SK-N-SH treated with all-trans-retinoic acid at 6 μM for 48 hours (cell line): Measurements from ENCODE around the gene SH3PXD2A.

Experiments
- ATAC-seq: fragments of 200-7000 bp; cut with Tn5 transposase; 3 replicates; pipeline ENCODE4 v1.9.1; 2020; ENCODE audit warnings: mild to moderate bottlenecking, moderate library complexity
- ARNTL ChIP-seq: fragments of 450-650 bp; formaldehyde crosslinking; IDR thresholded peaks from 2 replicates; pipeline ENCODE4 v1.5.0; 2020; ENCODE audit warnings: low read depth, mild to moderate bottlenecking, moderate library complexity, borderline replicate concordance
- BACH2 ChIP-seq: fragments of 250-450 bp; sonication (Bioruptor Pico); IDR thresholded peaks from 2 replicates; pipeline ENCODE4 v1.9.0; 2021; ENCODE audit warnings: mild to moderate bottlenecking, borderline replicate concordance
- CSDC2 ChIP-seq: fragments of 250-450 bp; sonication (Bioruptor Pico); IDR thresholded peaks from 2 replicates; pipeline ENCODE4 v1.5.0; 2020; ENCODE audit warnings: mild to moderate bottlenecking, moderate library complexity
- ESRRG ChIP-seq: fragments of 250-450 bp; sonication (Bioruptor Pico); IDR thresholded peaks from 2 replicates; pipeline ENCODE4 v1.6.1; 2021; ENCODE audit warnings: mild to moderate bottlenecking
- GLIS3 ChIP-seq: fragments of 250-450 bp; sonication (Bioruptor Pico); IDR thresholded peaks from 2 replicates; pipeline ENCODE4 v1.5.0; 2020; ENCODE audit warnings: mild to moderate bottlenecking, moderate library complexity
- ISL1 ChIP-seq: fragments of 250-450 bp; sonication (Bioruptor Pico); IDR thresholded peaks from 2 replicates; pipeline ENCODE4 v2.1.2; 2022; ENCODE audit warnings: mild to moderate bottlenecking, moderate library complexity
- OSR1 ChIP-seq: fragments of 250-450 bp; sonication (Bioruptor Pico); IDR thresholded peaks from 2 replicates; pipeline ENCODE4 v1.8.0; 2022; ENCODE audit warnings: moderate library complexity, mild to moderate bottlenecking, inconsistent platforms
- PPARA ChIP-seq: fragments of 250-450 bp; sonication (Bioruptor Pico); IDR thresholded peaks from 2 replicates; pipeline ENCODE4 v1.5.0; 2020; ENCODE audit warnings: mild to moderate bottlenecking, borderline replicate concordance
- RARB ChIP-seq: fragments of 250-450 bp; sonication (Bioruptor Pico); IDR thresholded peaks from 2 replicates; pipeline ENCODE4 v1.8.0; 2021; ENCODE audit warnings: mild to moderate bottlenecking, moderate library complexity
- SNAI2 ChIP-seq: fragments of 250-450 bp; sonication (Bioruptor Pico); IDR thresholded peaks from 2 replicates; pipeline ENCODE4 v1.5.0; 2020; ENCODE audit warnings: mild to moderate bottlenecking, moderate library complexity
- TCF4 ChIP-seq: fragments of 250-450 bp; sonication (Bioruptor Pico); IDR thresholded peaks from 2 replicates; pipeline ENCODE4 v1.8.0; 2021; ENCODE audit warnings: mild to moderate bottlenecking, moderate library complexity, borderline replicate concordance
- ZC3H10 ChIP-seq: fragments of 250-450 bp; sonication (Bioruptor Pico); IDR thresholded peaks from 2 replicates; pipeline ENCODE4 v1.5.1; 2021; ENCODE audit warnings: mild to moderate bottlenecking, moderate library complexity
- ZFP3 ChIP-seq: fragments of 250-450 bp; sonication (Bioruptor Pico); IDR thresholded peaks from 2 replicates; pipeline ENCODE4 v1.5.0; 2020; ENCODE audit warnings: mild to moderate bottlenecking, moderate library complexity
- ZFP30 ChIP-seq: fragments of 450-650 bp; formaldehyde crosslinking; IDR thresholded peaks from 2 replicates; pipeline ENCODE4 v1.5.0; 2022; ENCODE audit warnings: mild to moderate bottlenecking, moderate library complexity
- ZNF565 ChIP-seq: fragments of 450-650 bp; formaldehyde crosslinking; conservative IDR thresholded peaks from 2 replicates; pipeline ENCODE4 v1.5.0; 2020; ENCODE audit warnings: low read depth, mild to moderate bottlenecking, moderate library complexity
- ZNF70 ChIP-seq: fragments of 450-650 bp; formaldehyde crosslinking; IDR thresholded peaks from 2 replicates; pipeline ENCODE4 v1.5.0; 2020; ENCODE audit warnings: mild to moderate bottlenecking, moderate library complexity
- ZNF8 ChIP-seq: fragments of 450-650 bp; formaldehyde crosslinking; IDR thresholded peaks from 2 replicates; pipeline ENCODE4 v1.5.0; 2020; ENCODE audit warnings: mild to moderate bottlenecking, moderate library complexity
- TF ChIP-seq, protein P1 (sequence below): fragments of 250-450 bp; sonication (Bioruptor Pico); IDR thresholded peaks from 2 replicates; pipeline ENCODE4 v1.5.0; 2020; ENCODE audit warnings: mild to moderate bottlenecking, moderate library complexity
- TF ChIP-seq, protein P2 (sequence below): fragments of 250-450 bp; sonication (Bioruptor Pico); IDR thresholded peaks from 2 replicates; pipeline ENCODE4 v1.8.0; 2020; ENCODE audit warnings: mild to moderate bottlenecking, moderate library complexity, borderline replicate concordance
- TF ChIP-seq, protein P3 (sequence below): fragments of 250-450 bp; sonication (Bioruptor Pico); IDR thresholded peaks from 2 replicates; pipeline ENCODE4 v1.5.1; 2020; ENCODE audit warnings: low read depth, mild to moderate bottlenecking, moderate library complexity
- TF ChIP-seq, protein P4 (sequence below): fragments of 250-450 bp; sonication (Bioruptor Pico); IDR thresholded peaks from 2 replicates; pipeline ENCODE4 v1.5.1; 2021; ENCODE audit warnings: mild to moderate bottlenecking, moderate library complexity

SH3PXD2A gene

DNA sequence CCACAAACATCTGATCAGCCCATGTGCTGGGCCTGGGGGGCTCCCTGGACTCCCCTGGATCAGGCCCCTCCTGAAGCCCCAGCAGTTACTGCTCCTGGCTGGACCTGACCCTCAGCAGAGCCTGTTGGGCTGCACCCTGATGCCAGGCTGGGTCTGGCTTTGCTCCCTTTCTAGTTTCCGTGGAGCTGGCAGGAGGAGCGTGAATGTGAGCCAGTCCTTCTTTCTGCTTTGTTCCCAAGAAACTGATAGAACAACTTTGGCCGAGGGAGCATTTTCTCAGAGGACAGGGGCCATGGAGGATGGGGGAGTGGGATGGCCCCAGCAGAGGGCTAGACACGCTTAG lies 233.6 kb downstream of the SH3PXD2A start:
- no peak for ATAC-seq
- no peak for TF ChIP-seq ESRRG (CRISPR knock-in tag)
- no peak for TF ChIP-seq ZC3H10
- TF ChIP-seq ARNTL: no peak
- TF ChIP-seq CSDC2 (CRISPR knock-in tag): no peak
- TF ChIP-seq, protein P1, sequence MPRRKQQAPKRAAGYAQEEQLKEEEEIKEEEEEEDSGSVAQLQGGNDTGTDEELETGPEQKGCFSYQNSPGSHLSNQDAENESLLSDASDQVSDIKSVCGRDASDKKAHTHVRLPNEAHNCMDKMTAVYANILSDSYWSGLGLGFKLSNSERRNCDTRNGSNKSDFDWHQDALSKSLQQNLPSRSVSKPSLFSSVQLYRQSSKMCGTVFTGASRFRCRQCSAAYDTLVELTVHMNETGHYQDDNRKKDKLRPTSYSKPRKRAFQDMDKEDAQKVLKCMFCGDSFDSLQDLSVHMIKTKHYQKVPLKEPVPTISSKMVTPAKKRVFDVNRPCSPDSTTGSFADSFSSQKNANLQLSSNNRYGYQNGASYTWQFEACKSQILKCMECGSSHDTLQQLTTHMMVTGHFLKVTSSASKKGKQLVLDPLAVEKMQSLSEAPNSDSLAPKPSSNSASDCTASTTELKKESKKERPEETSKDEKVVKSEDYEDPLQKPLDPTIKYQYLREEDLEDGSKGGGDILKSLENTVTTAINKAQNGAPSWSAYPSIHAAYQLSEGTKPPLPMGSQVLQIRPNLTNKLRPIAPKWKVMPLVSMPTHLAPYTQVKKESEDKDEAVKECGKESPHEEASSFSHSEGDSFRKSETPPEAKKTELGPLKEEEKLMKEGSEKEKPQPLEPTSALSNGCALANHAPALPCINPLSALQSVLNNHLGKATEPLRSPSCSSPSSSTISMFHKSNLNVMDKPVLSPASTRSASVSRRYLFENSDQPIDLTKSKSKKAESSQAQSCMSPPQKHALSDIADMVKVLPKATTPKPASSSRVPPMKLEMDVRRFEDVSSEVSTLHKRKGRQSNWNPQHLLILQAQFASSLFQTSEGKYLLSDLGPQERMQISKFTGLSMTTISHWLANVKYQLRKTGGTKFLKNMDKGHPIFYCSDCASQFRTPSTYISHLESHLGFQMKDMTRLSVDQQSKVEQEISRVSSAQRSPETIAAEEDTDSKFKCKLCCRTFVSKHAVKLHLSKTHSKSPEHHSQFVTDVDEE (CRISPR knock-in tag): no peak
- TF ChIP-seq ZFP30 (CRISPR knock-in tag): no peak
- TF ChIP-seq, protein P2, sequence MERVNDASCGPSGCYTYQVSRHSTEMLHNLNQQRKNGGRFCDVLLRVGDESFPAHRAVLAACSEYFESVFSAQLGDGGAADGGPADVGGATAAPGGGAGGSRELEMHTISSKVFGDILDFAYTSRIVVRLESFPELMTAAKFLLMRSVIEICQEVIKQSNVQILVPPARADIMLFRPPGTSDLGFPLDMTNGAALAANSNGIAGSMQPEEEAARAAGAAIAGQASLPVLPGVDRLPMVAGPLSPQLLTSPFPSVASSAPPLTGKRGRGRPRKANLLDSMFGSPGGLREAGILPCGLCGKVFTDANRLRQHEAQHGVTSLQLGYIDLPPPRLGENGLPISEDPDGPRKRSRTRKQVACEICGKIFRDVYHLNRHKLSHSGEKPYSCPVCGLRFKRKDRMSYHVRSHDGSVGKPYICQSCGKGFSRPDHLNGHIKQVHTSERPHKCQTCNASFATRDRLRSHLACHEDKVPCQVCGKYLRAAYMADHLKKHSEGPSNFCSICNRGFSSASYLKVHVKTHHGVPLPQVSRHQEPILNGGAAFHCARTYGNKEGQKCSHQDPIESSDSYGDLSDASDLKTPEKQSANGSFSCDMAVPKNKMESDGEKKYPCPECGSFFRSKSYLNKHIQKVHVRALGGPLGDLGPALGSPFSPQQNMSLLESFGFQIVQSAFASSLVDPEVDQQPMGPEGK: no peak
- TF ChIP-seq, protein P3, sequence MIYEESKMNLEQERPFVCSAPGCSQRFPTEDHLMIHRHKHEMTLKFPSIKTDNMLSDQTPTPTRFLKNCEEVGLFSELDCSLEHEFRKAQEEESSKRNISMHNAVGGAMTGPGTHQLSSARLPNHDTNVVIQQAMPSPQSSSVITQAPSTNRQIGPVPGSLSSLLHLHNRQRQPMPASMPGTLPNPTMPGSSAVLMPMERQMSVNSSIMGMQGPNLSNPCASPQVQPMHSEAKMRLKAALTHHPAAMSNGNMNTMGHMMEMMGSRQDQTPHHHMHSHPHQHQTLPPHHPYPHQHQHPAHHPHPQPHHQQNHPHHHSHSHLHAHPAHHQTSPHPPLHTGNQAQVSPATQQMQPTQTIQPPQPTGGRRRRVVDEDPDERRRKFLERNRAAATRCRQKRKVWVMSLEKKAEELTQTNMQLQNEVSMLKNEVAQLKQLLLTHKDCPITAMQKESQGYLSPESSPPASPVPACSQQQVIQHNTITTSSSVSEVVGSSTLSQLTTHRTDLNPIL (CRISPR knock-in tag): no peak
- no peak for TF ChIP-seq ZNF8 (CRISPR knock-in tag)

DNA sequence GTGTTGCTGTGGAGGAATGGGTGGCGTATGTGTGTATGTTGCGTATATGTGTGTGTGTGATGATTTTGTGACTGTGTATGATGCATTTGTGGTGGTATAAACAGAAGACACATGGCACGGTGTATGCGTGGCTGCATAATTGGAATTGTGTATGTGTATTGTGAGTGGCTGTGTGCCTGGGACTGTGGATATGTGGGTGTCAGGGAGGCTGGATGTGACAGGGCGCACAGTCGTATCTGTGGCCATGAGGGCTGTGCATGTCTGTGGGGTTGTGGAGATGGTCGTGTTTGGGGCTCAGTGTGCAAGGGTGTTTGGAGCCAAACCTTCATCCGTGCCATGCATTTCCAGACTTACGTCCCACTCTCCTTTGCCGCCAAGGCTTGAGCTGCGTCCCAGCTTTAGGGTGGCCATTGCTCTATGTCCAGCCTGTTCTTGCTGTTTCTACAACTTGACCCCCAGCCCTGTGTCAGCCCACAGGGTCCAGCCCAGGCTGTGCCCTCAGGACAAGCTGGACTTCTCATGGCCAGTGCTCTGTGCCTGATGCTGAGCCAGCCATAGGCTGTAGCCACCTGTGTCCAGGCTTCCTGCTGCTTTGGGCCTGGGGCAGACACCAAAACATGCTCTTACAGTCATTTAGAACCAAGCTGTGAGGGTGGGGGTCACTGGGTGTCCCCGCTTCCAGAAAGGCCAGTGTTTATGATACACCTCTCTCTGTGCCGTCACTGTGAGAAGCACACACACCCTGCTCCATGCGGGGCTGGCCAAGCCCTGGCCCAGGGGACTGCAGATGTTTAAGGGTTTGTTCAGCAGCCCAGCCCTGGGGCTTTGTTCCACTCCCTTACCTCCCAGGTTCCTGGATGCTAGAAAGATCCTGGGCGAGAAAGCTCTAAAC lies 234.2 kb downstream of the SH3PXD2A start:
- ATAC-seq: no peak
- TF ChIP-seq GLIS3 (CRISPR knock-in tag): no peak
- TF ChIP-seq SNAI2: no peak
- TF ChIP-seq ZC3H10: no peak
- no peak for TF ChIP-seq ARNTL
- no peak for TF ChIP-seq OSR1 (CRISPR knock-in tag)
- TF ChIP-seq ZFP3 (CRISPR knock-in tag): no peak
- TF ChIP-seq TCF4 (CRISPR knock-in tag): no peak
- TF ChIP-seq, protein P4, sequence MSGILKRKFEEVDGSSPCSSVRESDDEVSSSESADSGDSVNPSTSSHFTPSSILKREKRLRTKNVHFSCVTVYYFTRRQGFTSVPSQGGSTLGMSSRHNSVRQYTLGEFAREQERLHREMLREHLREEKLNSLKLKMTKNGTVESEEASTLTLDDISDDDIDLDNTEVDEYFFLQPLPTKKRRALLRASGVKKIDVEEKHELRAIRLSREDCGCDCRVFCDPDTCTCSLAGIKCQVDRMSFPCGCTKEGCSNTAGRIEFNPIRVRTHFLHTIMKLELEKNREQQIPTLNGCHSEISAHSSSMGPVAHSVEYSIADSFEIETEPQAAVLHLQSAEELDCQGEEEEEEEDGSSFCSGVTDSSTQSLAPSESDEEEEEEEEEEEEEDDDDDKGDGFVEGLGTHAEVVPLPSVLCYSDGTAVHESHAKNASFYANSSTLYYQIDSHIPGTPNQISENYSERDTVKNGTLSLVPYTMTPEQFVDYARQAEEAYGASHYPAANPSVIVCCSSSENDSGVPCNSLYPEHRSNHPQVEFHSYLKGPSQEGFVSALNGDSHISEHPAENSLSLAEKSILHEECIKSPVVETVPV (CRISPR knock-in tag): no peak
- TF ChIP-seq ZNF8 (CRISPR knock-in tag): no peak
- TF ChIP-seq, protein P1 (CRISPR knock-in tag): no peak
- no peak for TF ChIP-seq PPARA (CRISPR knock-in tag)
- TF ChIP-seq ISL1 (CRISPR knock-in tag): no peak
- no peak for TF ChIP-seq RARB (CRISPR knock-in tag)
- TF ChIP-seq, protein P3 (CRISPR knock-in tag): no peak
- no peak for TF ChIP-seq ESRRG (CRISPR knock-in tag)
- TF ChIP-seq ZNF70 (CRISPR knock-in tag): no peak
- no peak for TF ChIP-seq BACH2 (CRISPR knock-in tag)
- TF ChIP-seq ZNF565 (CRISPR knock-in tag): no peak
